GM21515 (cell line): ENCODE data around the gene ADD1.

Source experiments
- ATAC-seq: cut with Tn5 transposase; IDR thresholded peaks from one replicate; pipeline ENCODE4 v1.9.1; 2021; ENCODE audit not compliant: unreplicated experiment

The ADD1 gene

DNA sequence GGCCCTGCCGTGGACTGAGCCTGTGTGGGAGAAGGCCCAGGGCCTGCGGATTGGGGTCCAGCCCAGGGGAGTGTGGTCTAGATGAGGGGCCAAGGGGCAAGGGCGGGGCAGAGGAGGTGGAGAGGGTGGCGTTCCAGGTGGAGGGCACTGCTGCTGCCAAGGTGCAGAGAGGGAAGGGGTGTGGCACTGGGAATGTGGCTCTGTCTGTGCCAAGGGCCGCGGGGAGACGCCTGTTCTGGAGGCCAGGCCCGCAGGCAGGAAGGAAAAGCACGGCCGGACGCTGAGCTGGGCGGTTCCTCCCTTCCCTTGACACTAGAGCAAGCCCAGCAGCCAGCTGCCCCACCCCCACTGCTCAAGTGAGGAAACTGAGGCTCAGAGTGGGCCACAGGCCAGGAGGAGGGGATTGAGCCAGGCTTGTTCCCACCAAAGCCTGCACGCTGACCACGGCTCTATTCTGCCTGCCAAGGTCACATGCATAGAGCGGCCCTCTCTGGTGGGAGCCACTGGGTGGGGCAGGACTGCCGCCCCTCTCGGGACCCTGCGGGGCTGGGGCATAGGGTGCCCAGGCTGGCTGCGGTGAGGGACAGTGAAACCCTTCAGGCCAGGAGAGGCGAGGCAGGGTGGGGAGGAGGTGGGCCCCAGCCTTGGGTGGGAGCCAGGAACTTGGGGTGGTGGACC is 37.8 kb upstream of the ADD1 start:
- ATAC-seq, result no peak

DNA sequence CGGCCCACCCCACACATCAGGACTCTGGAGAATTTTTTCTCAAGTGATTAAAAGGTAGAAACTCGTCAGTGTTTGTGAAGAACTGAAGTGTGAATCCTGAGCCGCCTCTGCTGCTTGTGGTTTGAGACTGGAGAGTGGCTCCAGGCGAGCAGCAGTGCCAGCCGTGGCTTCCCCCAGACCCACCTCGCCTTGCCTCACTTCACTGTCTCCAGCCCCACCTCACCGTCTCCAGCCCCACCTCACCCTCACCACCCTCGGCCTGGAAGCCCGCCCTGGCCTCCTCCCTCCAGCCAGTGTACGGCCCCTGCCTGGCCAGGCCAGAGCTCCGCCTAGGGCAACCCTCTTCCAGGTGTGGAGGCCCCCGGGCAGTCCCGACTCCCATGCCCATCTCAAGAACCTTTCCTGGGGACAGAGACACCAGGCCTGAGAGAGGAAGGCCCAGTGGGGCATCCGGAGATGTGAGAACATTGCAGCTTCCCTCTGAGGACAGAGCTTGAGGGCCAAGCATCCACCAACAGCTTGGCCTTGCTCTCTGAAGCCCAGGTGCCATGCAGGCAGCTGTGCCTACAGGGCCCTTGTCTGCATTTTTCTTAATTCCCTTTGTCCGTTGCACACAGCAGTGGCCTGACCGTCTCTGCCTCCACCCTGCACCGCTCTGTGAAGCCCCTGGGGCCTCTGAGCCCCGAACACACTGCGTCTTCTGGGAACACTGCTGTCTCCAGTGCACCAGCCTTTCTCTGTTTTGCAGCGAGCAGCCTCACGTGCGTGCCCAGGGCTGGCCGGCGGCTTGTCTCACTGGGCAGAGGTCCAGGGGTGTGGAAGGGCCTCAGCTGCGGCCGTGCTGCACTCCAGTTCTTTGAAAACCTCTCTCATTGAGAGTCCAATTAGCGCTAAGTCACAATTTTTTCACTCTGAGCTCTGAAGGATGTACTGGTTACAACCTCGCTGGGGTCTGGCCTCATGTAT is 37.0 kb upstream of the ADD1 start:
- no peak for ATAC-seq

DNA sequence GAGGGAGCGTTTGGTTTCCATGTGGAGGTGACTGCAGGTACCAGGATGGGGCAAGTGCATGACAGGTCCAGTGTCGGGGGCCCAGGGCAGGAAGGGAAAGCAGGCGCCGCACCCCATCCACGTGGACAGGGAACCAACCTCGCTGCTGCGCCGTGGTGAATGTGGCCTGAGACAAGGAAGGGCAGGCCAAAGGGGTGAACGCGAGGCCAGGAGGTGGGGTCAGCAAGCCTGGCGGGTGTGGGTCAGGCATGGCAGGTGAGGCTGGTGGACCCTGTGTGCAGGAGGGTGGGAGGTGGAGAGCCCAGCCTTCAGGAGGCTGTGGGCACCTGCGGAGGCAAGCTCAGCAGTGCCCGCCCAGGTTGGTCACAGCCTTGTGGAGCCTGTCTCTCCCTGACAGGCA is 36.1 kb upstream of the ADD1 start:
- ATAC-seq, result no peak

DNA sequence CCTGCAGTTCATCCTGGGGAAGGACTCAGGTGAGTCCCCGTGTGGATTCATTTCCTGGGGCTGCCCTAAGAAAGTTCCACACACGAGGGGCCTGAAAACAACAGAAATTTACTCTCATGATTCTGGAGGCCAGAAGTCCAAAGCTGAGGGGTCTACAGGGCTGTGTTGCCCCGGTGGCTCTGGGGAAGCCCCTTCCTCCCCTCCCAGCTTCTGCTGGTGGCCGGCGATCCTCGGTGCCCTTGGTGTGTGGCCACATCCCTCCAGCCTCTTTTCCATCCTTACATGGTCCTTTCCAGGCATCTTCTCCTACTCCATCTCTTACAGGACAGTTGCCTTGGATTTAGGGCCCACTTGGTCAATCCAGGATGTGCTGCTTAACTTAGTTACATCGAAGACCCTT is 35.6 kb upstream of the ADD1 start:
- ATAC-seq, result no peak

DNA sequence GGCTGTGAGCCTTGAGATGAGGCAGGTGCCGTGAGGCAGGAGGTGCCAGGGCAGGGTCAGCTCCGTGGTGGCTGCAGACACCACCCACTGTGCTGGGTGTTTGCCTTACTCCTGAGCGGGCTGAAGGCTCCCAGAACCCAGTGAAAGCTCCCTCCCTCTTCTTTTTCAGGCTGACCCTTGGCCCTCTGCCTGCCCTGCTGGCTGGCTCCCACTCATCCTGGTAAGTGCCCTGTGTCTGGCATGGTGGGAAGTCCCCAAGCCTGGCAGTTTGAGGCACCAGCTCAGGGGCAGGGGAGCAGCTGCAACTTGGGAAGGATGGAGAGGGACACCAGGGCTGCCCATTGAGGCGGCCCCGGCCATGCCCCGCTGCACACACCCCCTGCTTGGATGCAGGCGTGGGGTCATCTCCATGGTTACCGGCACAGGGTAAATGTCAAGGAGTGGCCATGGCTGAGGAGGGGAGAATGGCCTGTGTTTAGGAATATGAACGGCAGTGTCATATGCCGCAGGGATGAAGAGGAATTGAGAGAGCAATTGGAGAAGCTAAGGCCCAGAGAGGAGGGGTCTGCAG is 33.9 kb upstream of the ADD1 start:
- no peak for ATAC-seq

DNA sequence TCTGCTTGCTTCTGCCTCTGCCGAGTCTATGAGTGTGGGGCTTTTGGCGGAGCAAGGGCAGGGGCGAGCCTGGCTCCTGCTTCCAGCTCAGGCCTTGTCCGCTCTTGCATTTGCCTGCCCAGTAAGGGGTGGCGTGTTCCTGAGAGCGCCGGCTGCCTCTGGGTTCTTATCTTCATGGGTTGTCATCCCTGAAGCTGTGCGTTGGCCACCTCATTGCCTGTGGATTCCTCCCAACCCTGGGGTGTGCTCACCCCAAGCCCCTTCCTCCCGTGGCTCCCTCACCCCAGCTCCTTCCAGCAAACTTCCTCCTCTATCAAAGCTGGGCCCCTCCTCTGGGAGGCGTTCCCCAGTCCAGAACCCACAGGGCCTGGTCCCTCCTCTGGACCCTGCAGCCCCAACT is 33.3 kb upstream of the ADD1 start:
- no peak for ATAC-seq

DNA sequence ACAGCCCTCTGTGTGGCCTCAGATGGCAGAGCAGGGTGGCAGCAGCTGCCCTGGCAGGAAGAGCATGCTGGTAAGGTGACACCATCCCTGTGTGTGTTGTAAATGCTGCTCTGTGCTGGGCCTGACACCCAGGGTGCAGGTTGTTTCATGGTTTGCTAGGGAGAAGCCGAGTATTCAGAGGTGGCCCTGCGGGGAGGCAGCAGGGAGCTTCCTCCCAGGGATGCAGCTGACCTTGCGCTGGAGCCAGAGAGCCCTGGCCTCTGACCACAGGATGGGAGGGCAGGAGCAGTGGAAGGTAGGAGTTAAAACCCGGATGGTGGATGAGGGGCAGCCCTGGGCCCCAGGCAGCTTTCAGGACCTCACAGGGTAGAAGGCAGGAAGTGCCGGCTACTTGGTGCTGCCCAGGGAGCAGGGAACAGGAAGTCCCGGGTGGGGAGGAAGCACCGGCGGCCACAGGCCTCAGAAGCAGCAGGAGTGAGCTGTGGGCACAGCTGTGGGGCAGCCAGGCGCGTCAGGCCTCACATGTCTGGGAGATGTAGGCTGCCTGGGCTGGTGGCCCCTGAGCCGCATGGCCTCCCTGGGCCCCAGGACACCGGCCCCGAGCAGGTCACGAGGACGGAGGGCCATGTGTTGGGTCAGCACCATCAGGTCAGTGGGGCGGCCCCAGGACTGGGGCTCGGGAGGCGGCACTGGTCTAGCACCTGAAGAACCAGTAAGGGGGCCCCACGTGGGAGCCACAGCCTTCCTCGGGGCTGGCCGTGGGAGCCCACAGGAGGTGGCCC is 31.6 kb upstream of the ADD1 start:
- peak; percentile 64 for ATAC-seq

DNA sequence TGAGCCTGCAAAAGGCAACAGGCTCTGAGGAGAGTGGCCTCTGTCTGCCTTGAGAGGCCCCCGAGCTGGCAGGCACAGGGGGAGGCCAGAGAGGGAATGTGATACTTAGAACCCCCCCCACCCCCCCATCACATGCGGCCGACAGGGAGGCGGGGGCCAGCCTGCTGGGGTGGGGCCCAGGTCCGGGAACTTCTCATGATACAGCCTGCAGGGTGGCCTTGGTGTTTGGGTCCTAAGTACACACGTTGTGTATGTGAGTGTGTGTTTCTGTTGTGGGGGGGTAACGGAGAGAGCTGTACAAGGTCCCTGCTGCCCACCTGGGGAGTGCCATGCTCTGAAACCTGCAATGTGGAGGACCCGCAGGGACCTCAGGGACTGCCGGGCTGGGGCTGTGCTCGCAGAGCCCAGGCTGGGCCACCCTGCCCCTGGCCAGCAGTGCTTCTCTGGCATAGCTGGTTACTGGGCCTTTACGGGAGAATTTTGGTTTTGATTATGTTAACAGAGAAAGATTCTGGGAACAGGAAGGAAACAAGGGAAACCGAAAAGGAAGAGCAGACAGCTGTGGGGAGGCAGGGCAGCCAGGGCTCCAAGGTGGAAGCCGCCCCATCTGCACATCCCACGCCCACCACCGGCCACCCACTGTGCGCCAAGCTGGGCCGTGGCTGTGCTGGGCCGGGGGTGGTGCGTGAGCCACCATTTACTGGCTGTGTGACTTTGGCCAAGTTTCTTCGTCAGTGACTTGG is 30.9 kb upstream of the ADD1 start:
- no peak for ATAC-seq

DNA sequence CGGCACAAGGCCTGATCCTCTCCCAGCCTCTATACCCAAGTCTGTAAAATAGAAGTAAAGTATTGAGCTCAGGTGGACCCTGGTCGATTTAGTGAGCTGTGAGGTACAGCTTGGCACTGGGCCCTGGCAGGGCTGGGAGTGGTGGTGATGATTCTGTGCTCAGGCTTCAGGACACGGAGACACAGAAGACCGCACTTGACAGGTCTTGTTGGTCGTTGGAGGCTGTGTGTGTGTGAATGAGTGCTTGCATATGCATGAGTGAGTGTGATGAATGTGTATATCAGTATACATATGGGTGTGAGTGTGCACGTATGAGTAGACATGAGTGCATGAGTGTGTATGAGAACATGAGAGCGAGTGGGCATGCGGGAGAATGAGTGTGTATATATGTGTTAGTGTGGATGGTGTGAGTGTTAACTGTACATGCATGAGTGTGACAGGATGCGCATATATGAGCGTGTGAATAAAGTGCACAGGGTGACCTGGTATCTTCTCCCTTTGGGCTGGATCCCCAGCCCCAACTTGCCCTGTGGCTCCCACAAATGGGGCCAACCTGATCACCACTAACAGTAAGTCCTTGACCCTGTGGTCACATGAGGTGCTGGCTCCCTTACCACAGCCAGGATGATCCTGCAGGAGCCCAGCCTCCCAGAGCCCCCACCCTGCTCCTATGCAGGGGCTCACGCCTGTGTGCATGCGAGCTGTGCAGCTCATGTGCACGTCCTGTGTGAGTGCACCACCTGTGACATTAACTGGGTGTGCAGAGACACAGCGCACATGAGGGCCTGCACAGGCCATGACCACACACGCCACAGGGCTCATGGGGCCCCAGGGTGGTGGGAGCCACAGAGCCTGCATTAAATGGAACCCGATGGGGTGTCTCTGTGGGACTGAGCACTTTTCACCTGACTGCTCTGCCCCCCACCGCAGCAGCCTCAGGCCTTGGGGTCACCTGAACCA is 29.9 kb upstream of the ADD1 start:
- ATAC-seq, result no peak

DNA sequence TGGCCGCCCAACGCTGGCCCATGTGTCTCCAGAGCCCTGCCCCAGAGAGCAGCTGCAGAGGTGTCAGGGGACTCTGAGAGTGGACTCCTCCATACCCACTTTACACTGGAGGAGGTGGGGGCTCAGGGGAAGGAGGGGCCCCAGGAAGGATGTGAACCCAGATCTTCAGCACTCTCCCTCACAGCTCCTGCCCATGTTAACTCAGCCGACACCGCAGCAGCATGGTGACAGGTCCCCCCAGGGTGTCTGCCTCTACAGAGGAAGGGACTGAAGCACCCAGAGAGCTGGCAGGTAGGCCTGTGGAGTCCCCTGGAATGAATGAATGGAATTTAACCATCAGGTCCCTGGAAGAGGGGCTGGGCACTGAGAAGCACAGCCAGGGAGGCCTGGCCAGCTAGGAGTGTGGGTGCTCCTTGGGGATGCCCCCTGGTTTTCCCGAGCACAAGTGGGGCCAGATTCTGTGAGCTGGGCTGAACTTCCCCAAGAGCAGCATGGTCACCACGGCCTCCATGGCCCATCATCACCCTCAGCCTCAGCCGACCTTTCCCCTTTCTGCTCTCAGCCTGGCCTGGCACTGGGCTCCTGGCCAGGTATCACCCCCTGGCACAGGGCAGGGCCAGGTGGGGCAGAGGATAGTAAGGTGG is 28.9 kb upstream of the ADD1 start:
- ATAC-seq, result no peak

DNA sequence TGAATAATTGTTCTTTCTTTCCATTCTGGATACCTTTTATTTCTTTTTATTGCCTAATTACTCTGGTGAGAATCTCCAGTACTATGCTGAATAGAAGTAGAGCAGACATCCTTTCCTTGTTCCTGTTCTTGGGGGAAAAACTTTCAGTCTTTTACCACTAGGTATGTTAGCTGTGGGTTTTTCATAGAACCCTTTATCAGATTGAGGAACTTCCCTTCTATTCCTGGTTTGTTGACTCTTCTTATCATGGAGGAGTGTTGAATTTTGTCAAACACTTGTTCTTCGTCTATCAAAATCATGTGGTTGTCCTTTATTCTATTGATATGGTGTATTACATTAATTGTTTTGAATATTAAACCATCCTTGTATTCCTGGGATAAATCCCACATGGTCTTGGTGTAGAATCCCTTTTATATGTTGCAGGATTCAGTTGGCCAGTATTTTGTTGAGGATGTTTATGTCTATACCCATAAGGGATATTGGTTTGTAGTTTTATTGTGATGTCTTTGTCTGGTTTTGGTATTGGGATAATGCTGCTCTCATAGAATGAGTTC is 27.2 kb upstream of the ADD1 start:
- no peak for ATAC-seq

DNA sequence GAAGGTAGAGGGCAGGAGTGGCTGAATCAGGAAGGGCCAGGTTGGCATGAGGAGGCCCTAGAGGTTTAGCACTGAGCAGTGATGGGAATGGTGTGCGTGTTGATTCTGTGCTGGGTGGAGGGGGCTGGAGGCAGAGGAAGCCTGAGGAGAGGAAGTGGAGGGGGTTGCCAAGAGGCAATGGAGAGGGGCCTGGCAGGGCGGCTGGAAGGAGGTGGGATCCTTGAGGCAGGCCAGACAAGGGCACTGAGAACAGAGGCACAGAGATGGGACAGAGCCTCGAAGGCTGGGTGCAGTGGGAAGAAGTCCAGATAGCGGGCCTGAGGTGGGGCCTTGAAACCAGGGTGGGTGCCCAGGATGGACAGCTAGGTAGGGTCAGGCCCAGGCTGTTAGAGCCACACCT is 26.5 kb upstream of the ADD1 start:
- ATAC-seq, result no peak

DNA sequence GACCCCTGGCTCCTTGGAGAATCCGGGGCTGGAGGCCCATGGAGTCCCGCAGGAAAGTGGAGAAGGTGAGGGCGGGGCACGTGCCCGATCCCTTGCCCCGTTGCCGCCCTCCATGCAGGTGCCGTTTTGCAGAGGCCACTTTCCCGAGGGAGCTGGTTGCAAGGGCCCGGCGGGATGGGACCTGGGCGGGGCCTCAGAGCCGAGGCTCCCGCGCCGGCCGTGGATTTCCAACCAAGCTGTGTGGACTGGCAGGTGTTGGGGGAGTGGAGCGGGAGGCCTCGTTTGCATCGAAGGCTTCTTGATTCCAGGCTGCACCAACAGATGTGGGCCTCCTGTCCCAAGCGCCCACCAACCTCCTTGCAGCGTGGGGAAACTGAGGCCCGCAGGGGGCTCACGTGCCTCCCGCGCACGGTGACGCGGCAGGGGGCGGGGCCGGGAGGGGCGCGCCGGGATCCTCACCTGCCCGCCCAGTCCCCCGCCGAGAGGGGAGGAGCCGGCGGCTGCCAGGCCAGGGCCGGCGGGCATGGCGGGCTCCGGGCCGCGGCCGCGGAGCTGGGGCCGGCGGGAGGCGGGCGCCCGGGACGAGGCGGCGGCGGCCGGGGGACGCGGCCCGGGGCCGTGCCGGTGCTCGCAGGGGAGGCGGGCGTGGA is 25.8 kb upstream of the ADD1 start:
- no peak for ATAC-seq

DNA sequence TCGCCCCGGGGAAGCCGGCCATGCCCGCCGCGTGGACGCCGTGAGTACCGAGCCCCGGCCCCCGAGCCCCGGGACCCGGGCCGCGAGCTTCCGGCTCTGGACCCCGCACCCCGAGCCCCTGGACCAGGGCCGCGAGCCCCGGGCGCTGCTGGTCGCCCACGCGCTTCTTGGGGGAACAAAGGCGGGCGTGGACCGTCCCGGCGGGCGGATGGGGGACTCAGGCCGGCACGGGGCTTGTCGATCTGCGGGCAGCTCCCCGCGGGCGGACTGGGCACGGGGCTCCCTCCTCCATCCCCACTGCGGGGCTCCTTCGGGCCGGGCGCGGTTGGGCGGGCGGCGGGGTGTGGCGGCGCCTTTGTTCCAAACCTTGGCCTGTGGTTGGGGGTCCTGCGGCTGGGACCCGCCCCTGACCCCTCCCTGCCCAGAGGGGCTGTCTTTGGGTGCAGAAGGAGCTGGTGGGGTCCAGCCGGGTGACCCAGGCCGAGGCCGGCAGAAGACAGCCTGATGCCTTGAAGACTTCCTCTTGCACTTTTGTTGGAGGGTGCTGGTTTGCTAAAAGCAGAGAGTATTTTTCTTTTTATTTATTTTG is 25.2 kb upstream of the ADD1 start:
- no peak for ATAC-seq

DNA sequence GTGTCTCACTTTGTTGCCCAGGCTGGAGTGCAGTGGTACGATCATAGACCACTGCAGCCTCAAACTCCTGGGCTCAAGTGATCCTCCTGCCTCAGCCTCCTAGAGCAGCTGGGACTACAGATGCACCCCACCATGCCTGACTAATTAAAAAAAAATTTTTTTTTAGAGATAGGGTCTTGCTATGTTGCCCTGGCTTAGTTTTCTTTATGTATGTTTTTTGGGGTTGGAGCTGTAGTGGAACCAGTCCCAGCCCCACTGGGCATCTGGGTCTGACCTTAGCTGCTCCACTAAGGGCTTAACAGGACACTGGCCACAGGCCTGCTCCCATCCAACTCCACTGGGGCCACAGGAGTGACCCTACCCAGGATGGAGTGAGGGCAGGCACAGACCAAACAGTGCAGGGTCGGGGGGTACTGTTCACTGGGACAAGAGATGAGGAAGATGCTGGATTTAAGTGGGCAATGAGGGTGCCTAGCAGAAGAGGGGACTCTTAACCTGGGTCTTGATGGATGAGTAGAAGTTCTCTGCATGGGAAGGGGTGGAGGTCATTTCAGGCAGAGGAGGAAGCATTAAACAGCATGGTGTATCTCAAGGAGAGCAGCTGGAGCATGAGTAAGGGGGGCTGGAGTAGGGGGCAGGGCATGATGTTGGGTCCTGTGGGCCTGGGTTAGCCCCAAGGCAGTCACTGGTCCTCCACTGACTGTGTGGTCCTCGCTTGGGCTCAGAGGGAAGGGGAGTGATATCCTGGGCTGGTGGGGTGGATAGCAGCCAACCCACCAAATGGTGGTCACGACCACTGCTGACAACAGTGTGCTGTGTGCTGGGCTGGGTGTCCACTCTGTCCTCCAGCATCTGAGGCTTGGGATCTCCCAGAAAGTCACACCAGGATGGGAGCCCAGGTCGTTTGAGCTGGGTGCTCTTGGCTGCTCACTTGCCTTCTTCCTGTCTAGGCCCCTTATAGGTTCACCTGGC is 24.1 kb upstream of the ADD1 start:
- ATAC-seq, result no peak

DNA sequence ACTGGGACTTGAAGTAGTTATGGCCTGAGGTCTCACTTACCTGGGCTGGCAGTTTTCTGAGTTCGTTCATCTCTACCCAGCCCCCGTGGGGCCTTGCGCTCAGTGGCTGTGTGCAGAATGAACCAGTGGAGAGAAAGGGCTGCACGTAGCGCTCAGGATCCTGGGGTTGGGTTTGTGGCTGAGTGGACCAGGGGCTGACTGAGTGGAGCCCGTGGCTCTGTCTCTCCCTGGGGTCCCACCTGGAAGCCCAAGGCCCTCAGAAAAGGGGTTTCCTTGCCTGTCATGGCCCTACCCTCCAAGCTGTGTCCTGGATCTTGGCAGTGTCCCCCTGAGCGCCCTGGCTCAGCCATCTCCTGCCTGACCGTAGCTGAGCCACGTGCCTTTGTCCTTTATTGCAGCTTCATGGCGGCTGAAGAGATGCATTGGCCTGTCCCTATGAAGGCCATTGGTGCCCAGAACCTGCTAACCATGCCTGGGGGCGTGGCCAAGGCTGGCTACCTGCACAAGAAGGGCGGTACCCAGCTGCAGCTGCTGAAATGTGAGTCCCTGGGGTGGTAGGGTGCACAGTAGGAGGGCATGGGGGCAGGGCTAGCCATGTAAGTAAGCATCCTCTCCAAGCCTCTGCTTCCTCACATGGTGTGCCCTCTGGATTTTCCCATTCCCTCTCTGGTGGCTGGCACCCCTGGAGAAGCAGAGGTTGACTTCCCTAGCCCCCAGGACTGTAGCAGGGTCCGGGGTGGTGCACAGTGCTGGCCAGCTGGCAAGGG is 23.2 kb upstream of the ADD1 start:
- ATAC-seq, result no peak
